ENCODE data around the gene GAGE12C.
"Not testable (repeated sequence)": the region's sequence is repeated elsewhere in the genome, so short reads cannot be mapped to it uniquely, and the experiment has no call there.

GAGE12C gene

DNA sequence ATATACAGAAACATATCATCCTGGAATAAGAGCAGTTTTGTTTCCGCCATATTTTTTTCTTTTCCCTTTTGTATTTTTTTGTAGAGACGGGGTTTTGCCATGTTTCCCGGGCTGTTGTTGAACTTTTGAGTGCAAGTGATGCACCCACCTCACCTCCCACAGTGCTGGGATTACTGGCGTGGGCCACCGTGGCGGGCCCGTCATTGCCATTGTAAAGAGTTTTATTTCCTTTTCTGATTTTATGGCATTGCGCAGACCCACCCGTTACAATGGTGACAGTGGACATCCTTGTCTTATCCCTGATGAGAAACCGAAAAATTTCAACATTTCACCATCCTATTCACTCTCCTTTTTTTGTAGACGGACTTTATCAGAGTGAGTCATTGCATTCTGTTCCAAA, 36.8 kb downstream of the GAGE12C start:
- H2BK120ac ChIP-seq (ENCODE audit: low read depth, low read length); H2AFZ ChIP-seq (ENCODE audit: low read length); H3K9ac ChIP-seq (ENCODE audit: low read depth, low read length, poor library complexity); H3K9me3 ChIP-seq (replicated peaks in 1 of 2; ENCODE audit: control insufficient read depth in 2 of 2, insufficient read depth in 1 of 2, low read depth in 1 of 2, low read length in 2 of 2); H3K4me1 ChIP-seq (ENCODE audit: control insufficient read depth in 2 of 2, insufficient read depth in 1 of 2, low read depth in 1 of 2, low read length in 2 of 2); H2BK12ac ChIP-seq (ENCODE audit: low read length); H2BK15ac ChIP-seq (ENCODE audit: low read length); H3K14ac ChIP-seq (ENCODE audit: low read length); H2BK5ac ChIP-seq (ENCODE audit: low read length); H3K27ac ChIP-seq (replicated peaks; ENCODE audit: low read length); H3K79me1 ChIP-seq (ENCODE audit: low read depth, low read length); H3K27me3 ChIP-seq (ENCODE audit: control insufficient read depth in 3 of 3, insufficient read depth in 3 of 3, low read depth in 1 of 3, low read length in 3 of 3); H3K23ac ChIP-seq (ENCODE audit: low read depth, low read length, poor library complexity); H3K4ac ChIP-seq (ENCODE audit: low read length); H4K91ac ChIP-seq (ENCODE audit: low read depth, low read length, poor library complexity); H3K18ac ChIP-seq (ENCODE audit: low read length); H3K4me3 ChIP-seq (ENCODE audit: low read length in 2 of 2); H2AK5ac ChIP-seq (ENCODE audit: low read depth, low read length); H4K8ac ChIP-seq (ENCODE audit: low read depth, low read length); H3K36me3 ChIP-seq (replicated peaks in 1 of 2; ENCODE audit: control insufficient read depth in 2 of 2, insufficient read depth in 2 of 2, low read length in 2 of 2); H3K4me2 ChIP-seq (ENCODE audit: insufficient read depth, low read length, poor library complexity, severe bottlenecking); DNase-seq (ENCODE audit: low spot score): not testable (repeated sequence)
- WGBS, 2 donors (ENCODE audit: extremely low coverage in 2 of 2, insufficient read length in 2 of 2, insufficient replicate concordance in 1 of 2): no CpG with 5 or more reads among the region's 11 CpGs

DNA sequence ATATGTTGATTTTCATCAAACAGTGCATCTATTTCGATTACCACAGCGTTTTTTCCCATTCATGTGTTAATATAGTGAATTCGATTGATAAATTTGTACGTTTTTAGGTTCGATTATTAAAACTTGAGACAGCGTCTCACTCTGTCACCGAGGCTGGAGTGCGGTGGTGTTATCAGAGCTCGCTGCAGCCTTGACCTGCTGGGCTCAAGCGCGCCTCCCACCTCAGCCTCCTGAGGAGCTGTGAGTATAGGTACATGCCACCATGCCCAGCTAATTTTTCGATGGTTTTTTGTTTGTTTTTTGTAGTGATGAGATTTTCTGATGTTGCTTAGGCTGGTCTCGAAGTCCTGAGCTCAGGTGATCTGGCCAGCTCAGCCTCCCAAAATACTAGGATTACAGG, 37.2 kb downstream of the GAGE12C start:
- not testable (repeated sequence) for H2AK5ac ChIP-seq (ENCODE audit: low read depth, low read length); H3K18ac ChIP-seq (ENCODE audit: low read length); H3K36me3 ChIP-seq (replicated peaks in 1 of 2; ENCODE audit: control insufficient read depth in 2 of 2, insufficient read depth in 2 of 2, low read length in 2 of 2); H3K4me3 ChIP-seq (ENCODE audit: low read length in 2 of 2); H2BK12ac ChIP-seq (ENCODE audit: low read length); H3K27ac ChIP-seq (replicated peaks; ENCODE audit: low read length); H3K9ac ChIP-seq (ENCODE audit: low read depth, low read length, poor library complexity); H2BK5ac ChIP-seq (ENCODE audit: low read length); H3K4me1 ChIP-seq (ENCODE audit: control insufficient read depth in 2 of 2, insufficient read depth in 1 of 2, low read depth in 1 of 2, low read length in 2 of 2); H4K91ac ChIP-seq (ENCODE audit: low read depth, low read length, poor library complexity); H3K4me2 ChIP-seq (ENCODE audit: insufficient read depth, low read length, poor library complexity, severe bottlenecking); H3K23ac ChIP-seq (ENCODE audit: low read depth, low read length, poor library complexity); H4K8ac ChIP-seq (ENCODE audit: low read depth, low read length); H3K4ac ChIP-seq (ENCODE audit: low read length); H3K27me3 ChIP-seq (ENCODE audit: control insufficient read depth in 3 of 3, insufficient read depth in 3 of 3, low read depth in 1 of 3, low read length in 3 of 3); H2BK15ac ChIP-seq (ENCODE audit: low read length); H3K79me1 ChIP-seq (ENCODE audit: low read depth, low read length); H2AFZ ChIP-seq (ENCODE audit: low read length); H3K14ac ChIP-seq (ENCODE audit: low read length); H2BK120ac ChIP-seq (ENCODE audit: low read depth, low read length); H3K9me3 ChIP-seq (replicated peaks in 1 of 2; ENCODE audit: control insufficient read depth in 2 of 2, insufficient read depth in 1 of 2, low read depth in 1 of 2, low read length in 2 of 2); DNase-seq (ENCODE audit: low spot score)
- WGBS, 2 donors (ENCODE audit: extremely low coverage in 2 of 2, insufficient read length in 2 of 2, insufficient replicate concordance in 1 of 2): no CpG with 5 or more reads among the region's 13 CpGs

DNA sequence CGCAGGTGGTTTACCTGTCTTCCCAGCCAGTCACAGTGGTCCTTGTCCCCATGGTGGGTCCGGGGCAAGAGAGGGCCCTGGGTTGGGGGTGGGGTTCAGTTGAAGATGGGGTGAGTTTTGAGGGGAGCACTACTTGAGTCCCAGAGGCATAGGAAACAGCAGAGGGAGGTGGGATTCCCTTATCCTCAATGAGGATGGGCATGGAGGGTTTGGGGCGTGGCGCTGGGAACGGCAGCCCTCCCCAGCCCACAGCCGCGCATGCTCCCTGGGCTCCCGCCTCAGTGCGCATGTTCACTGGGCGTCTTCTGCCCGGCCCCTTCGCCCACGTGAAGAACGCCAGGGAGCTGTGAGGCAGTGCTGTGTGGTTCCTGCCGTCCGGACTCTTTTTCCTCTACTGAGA, 38.1 kb downstream of the GAGE12C start, which contains the start of gene GAGE12G:
GAGE12G (plus strand) TSS at position 301 of the 400 bp plus-strand sequence. CDS start 1,155 bp downstream, outside the sequence.
- H2BK5ac ChIP-seq (ENCODE audit: low read length); H4K91ac ChIP-seq (ENCODE audit: low read depth, low read length, poor library complexity); DNase-seq (ENCODE audit: low spot score); H3K9me3 ChIP-seq (replicated peaks in 1 of 2; ENCODE audit: control insufficient read depth in 2 of 2, insufficient read depth in 1 of 2, low read depth in 1 of 2, low read length in 2 of 2); H3K27me3 ChIP-seq (ENCODE audit: control insufficient read depth in 3 of 3, insufficient read depth in 3 of 3, low read depth in 1 of 3, low read length in 3 of 3); H3K4ac ChIP-seq (ENCODE audit: low read length); H2BK15ac ChIP-seq (ENCODE audit: low read length); H2AK5ac ChIP-seq (ENCODE audit: low read depth, low read length); H2AFZ ChIP-seq (ENCODE audit: low read length); H3K4me3 ChIP-seq (ENCODE audit: low read length in 2 of 2); H3K79me1 ChIP-seq (ENCODE audit: low read depth, low read length); H3K27ac ChIP-seq (replicated peaks; ENCODE audit: low read length); H3K36me3 ChIP-seq (replicated peaks in 1 of 2; ENCODE audit: control insufficient read depth in 2 of 2, insufficient read depth in 2 of 2, low read length in 2 of 2); H3K9ac ChIP-seq (ENCODE audit: low read depth, low read length, poor library complexity); H3K23ac ChIP-seq (ENCODE audit: low read depth, low read length, poor library complexity); H2BK120ac ChIP-seq (ENCODE audit: low read depth, low read length); H4K8ac ChIP-seq (ENCODE audit: low read depth, low read length); H3K18ac ChIP-seq (ENCODE audit: low read length); H3K14ac ChIP-seq (ENCODE audit: low read length); H3K4me1 ChIP-seq (ENCODE audit: control insufficient read depth in 2 of 2, insufficient read depth in 1 of 2, low read depth in 1 of 2, low read length in 2 of 2); H2BK12ac ChIP-seq (ENCODE audit: low read length); H3K4me2 ChIP-seq (ENCODE audit: insufficient read depth, low read length, poor library complexity, severe bottlenecking): not testable (repeated sequence)
- no CpG with 5 or more reads among the region's 16 CpGs for WGBS, 2 donors (ENCODE audit: extremely low coverage in 2 of 2, insufficient read length in 2 of 2, insufficient replicate concordance in 1 of 2)

DNA sequence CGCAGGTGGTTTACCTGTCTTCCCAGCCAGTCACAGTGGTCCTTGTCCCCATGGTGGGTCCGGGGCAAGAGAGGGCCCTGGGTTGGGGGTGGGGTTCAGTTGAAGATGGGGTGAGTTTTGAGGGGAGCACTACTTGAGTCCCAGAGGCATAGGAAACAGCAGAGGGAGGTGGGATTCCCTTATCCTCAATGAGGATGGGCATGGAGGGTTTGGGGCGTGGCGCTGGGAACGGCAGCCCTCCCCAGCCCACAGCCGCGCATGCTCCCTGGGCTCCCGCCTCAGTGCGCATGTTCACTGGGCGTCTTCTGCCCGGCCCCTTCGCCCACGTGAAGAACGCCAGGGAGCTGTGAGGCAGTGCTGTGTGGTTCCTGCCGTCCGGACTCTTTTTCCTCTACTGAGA, 47.7 kb downstream of the GAGE12C start, which contains the start of gene GAGE12H:
GAGE12H (plus strand) TSS at position 301 of the 400 bp plus-strand sequence. CDS start 1,155 bp downstream, outside the sequence.
- not testable (repeated sequence) for H3K14ac ChIP-seq (ENCODE audit: low read length); H3K23ac ChIP-seq (ENCODE audit: low read depth, low read length, poor library complexity); H2BK12ac ChIP-seq (ENCODE audit: low read length); H4K91ac ChIP-seq (ENCODE audit: low read depth, low read length, poor library complexity); H4K8ac ChIP-seq (ENCODE audit: low read depth, low read length); H3K4me2 ChIP-seq (ENCODE audit: insufficient read depth, low read length, poor library complexity, severe bottlenecking); DNase-seq (ENCODE audit: low spot score); H3K27ac ChIP-seq (replicated peaks; ENCODE audit: low read length); H3K18ac ChIP-seq (ENCODE audit: low read length); H3K36me3 ChIP-seq (replicated peaks in 1 of 2; ENCODE audit: control insufficient read depth in 2 of 2, insufficient read depth in 2 of 2, low read length in 2 of 2); H3K9ac ChIP-seq (ENCODE audit: low read depth, low read length, poor library complexity); H2AFZ ChIP-seq (ENCODE audit: low read length); H3K4me1 ChIP-seq (ENCODE audit: control insufficient read depth in 2 of 2, insufficient read depth in 1 of 2, low read depth in 1 of 2, low read length in 2 of 2); H2AK5ac ChIP-seq (ENCODE audit: low read depth, low read length); H3K79me1 ChIP-seq (ENCODE audit: low read depth, low read length); H2BK120ac ChIP-seq (ENCODE audit: low read depth, low read length); H2BK5ac ChIP-seq (ENCODE audit: low read length); H3K9me3 ChIP-seq (replicated peaks in 1 of 2; ENCODE audit: control insufficient read depth in 2 of 2, insufficient read depth in 1 of 2, low read depth in 1 of 2, low read length in 2 of 2); H3K27me3 ChIP-seq (ENCODE audit: control insufficient read depth in 3 of 3, insufficient read depth in 3 of 3, low read depth in 1 of 3, low read length in 3 of 3); H2BK15ac ChIP-seq (ENCODE audit: low read length); H3K4me3 ChIP-seq (ENCODE audit: low read length in 2 of 2); H3K4ac ChIP-seq (ENCODE audit: low read length)
- WGBS, 2 donors (ENCODE audit: extremely low coverage in 2 of 2, insufficient read length in 2 of 2, insufficient replicate concordance in 1 of 2): no CpG with 5 or more reads among the region's 16 CpGs
